ENCODE results near the gene ANKRD39. TPM values are rescaled to one million over a fixed set of nuclear protein-coding genes. Genes with fewer than 3 reads are reported as not detected.

Gene ANKRD39
- polyA plus RNA-seq, 1 experiment, result 8.1 TPM

GRCh38 chr2:96847586-96847985 lies 10.2 kb downstream of the ANKRD39 start:
- no peak for DNase-seq (ENCODE audit: low read depth)
- CTCF ChIA-PET, result interaction anchor here (0.6 to 1.8 kb wide), 3 partner anchors 10 to 103 kb away, joined by 3 to 6 read pairs (median 6); partner anchors contain the start of gene ANKRD39
- no peak for TF ChIP-seq CTCF (IDR thresholded peaks at IDR 0.05; ENCODE audit: insufficient read depth, low read depth, low read length)
- Histone ChIP-seq H3K36me3 (ENCODE audit: control insufficient read depth, insufficient read depth, low read length) (peaks cover 8% of the 10 kb centered on the region), H3K27me3 (ENCODE audit: control insufficient read depth, insufficient read depth, low read length) (no peaks in the 10 kb centered on the region), H3K4me3 (ENCODE audit: low read depth, low read length) (no peak overlapping the region)
- POLR2A ChIA-PET, result interaction anchor here (0.6 kb wide), 1 partner anchor 10 kb away, joined by 3 read pairs; no protein-coding TSS in a partner anchor

- DNase-seq (ENCODE audit: low read depth), result no peak
- no peak for TF ChIP-seq CTCF (IDR thresholded peaks at IDR 0.05; ENCODE audit: insufficient read depth, low read depth, low read length)
- POLR2A ChIA-PET, result no interaction called here
- no peak overlapping the region for H3K4me3 ChIP-seq (ENCODE audit: low read depth, low read length)
- CTCF ChIA-PET, result no interaction called here
- H3K36me3 ChIP-seq (ENCODE audit: control insufficient read depth, insufficient read depth, low read length), result peaks cover 8% of the 10 kb centered on the region
- H3K27me3 ChIP-seq (ENCODE audit: control insufficient read depth, insufficient read depth, low read length), result no peaks in the 10 kb centered on the region
These were observed 11.0 kb downstream of the ANKRD39 start for GRCh38 chr2:96846825-96847224.

GRCh38 chr2:96844405-96844808 lies 13.4 kb downstream of the ANKRD39 start:
- CTCF ChIA-PET, result interaction anchor here (1.2 to 1.5 kb wide), 2 partner anchors 13 to 24 kb away, joined by 3 to 5 read pairs; partner anchors contain the start of gene ANKRD39
- H3K4me3 ChIP-seq (ENCODE audit: low read depth, low read length), result no peak overlapping the region

GRCh38 chr2:96843538-96844268 lies 14.1 kb downstream of the ANKRD39 start, which contains the start of gene ANKRD23:
ANKRD23 (minus strand) TSS chr2:96844021; CDS start chr2:96843992, 29 bp downstream.
- POLR2A ChIA-PET, result no interaction called here
- H3K36me3 ChIP-seq (ENCODE audit: control insufficient read depth, insufficient read depth, low read length), result peaks cover 3% of the 10 kb centered on the region
- TF ChIP-seq CTCF (IDR thresholded peaks at IDR 0.05; ENCODE audit: insufficient read depth, low read depth, low read length), result no peak

More at GRCh38 chr2:96844405-96844808, 13.4 kb downstream of the ANKRD39 start:
- DNase-seq (ENCODE audit: low read depth), result no peak
- H3K27me3 ChIP-seq (ENCODE audit: control insufficient read depth, insufficient read depth, low read length), result no peaks in the 10 kb centered on the region
- POLR2A ChIA-PET, result no interaction called here
- no peak for TF ChIP-seq CTCF (IDR thresholded peaks at IDR 0.05; ENCODE audit: insufficient read depth, low read depth, low read length)
- H3K36me3 ChIP-seq (ENCODE audit: control insufficient read depth, insufficient read depth, low read length), result peaks cover 3% of the 10 kb centered on the region

GRCh38 chr2:96842600-96842999 lies 15.2 kb downstream of the ANKRD39 start:
- no peak overlapping the region for H3K4me3 ChIP-seq (ENCODE audit: low read depth, low read length)
- ChIA-PET POLR2A (interaction anchor here (0.7 kb wide), 1 partner anchor 330 kb away, joined by 6 read pairs; no protein-coding TSS in a partner anchor), CTCF (interaction anchor here (1.5 to 1.9 kb wide), 2 partner anchors 15 to 109 kb away, joined by 6 to 15 read pairs; partner anchors contain the start of gene ANKRD39)
- H3K36me3 ChIP-seq (ENCODE audit: control insufficient read depth, insufficient read depth, low read length), result no peaks in the 10 kb centered on the region; the same call in 1 of the 2 replicates
- no peak for DNase-seq (ENCODE audit: low read depth)
- TF ChIP-seq CTCF (IDR thresholded peaks at IDR 0.05; ENCODE audit: insufficient read depth, low read depth, low read length), result no peak
- H3K27me3 ChIP-seq (ENCODE audit: control insufficient read depth, insufficient read depth, low read length), result no peaks in the 10 kb centered on the region

More at GRCh38 chr2:96843538-96844268, 14.1 kb downstream of the ANKRD39 start, which contains the start of gene ANKRD23:
- DNase-seq (ENCODE audit: low read depth), result no peak
- no peaks in the 10 kb centered on the region for H3K27me3 ChIP-seq (ENCODE audit: control insufficient read depth, insufficient read depth, low read length)
- H3K4me3 ChIP-seq (ENCODE audit: low read depth, low read length), result no peak within 1 kb of the TSS
- CTCF ChIA-PET, result interaction anchor here (0.7 to 1.9 kb wide), 3 partner anchors 11 to 14 kb away, joined by 3 to 15 read pairs (median 4); partner anchors contain the start of gene ANKRD39
